ENCODE data around the gene TTC9.

Gene TTC9

GRCh38 chr14:70718383-70719118 is 76.8 kb downstream of the TTC9 start:
- DNase-seq, result no peak

- no peak for DNase-seq
These were observed 79.8 kb downstream of the TTC9 start for GRCh38 chr14:70721542-70721941.

DNA sequence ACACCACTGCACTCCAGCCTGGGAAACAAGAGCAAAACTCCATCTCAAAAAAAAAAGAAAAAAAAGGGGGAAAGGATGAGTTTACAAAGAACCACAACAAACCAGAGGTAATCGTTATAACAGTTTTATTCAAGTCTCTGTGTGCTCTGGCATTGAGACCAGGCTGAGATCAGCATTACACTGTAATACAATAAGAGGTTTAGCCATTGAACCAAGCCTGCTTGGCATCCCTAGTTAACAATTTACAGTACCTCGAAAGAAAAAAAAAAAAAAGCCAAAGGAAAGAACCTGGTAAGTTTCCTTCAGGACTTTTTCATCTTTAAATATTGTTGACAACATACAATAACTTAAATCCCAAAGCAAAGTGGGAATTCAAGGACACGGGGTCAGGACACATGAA is 80.7 kb downstream of the TTC9 start:
- DNase-seq, result no peak

DNA sequence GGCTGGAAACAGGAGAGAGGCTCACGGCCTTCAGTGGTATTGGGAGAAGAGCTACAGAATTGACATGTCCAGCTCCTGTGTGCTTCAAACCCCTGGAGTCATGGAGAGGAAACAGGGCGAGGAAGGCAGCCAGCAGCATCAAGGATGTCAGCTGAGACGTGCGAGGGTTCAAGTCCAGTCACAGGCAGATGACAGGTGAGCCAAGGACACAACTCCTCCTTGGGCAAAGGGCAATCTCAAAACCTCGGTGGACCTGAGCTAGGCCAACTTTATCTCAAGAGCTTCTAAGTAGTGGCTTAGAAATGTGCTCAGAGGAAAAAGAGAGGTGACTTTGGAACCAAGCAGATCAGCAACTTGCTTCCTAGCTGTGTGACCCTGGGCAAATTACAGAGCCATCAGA is 81.6 kb downstream of the TTC9 start:
- no peak for DNase-seq

GRCh38 chr14:70724110-70724509 is 82.4 kb downstream of the TTC9 start:
- no peak for DNase-seq

- no peak for DNase-seq
These were observed 83.2 kb downstream of the TTC9 start for GRCh38 chr14:70724944-70725343.
